Ascending aorta (tissue), 2 donors: ENCODE measurements around the gene INPP5A. TPM values are rescaled to one million over a fixed set of nuclear protein-coding genes. Genes with fewer than 3 reads are reported as not detected.
"Not testable (repeated sequence)": the region's sequence is repeated elsewhere in the genome, so short reads cannot be mapped to it uniquely, and the experiment has no call there.

Source experiments
- DNase-seq, 2 donors: peaks; one replicate each; pipeline ENCODE4 v3.0.0-alpha.2; 2019; ENCODE audit warnings: low spot score in 2 of 2
- H3K27ac ChIP-seq, 2 donors: fragments of 200-600 bp; sonication (generic); one replicate each; pipeline ENCODE4 v1.5.1; 2016 to 2017; ENCODE audit warnings: mild to moderate bottlenecking in 1 of 2
- H3K27me3 ChIP-seq: fragments of 200-600 bp; sonication (generic); one replicate; pipeline ENCODE4 v1.5.1; 2017
- H3K36me3 ChIP-seq, 2 donors: fragments of 200-600 bp; sonication (generic); one replicate each; pipeline ENCODE4 v1.5.1; 2016
- H3K4me1 ChIP-seq, 2 donors: fragments of 200-600 bp; sonication (generic); one replicate each; pipeline ENCODE4 v1.5.1; 2016 to 2017; ENCODE audit warnings: mild to moderate bottlenecking in 1 of 2
- H3K4me3 ChIP-seq, 2 donors: fragments of 200-600 bp; sonication (generic); one replicate each; pipeline ENCODE4 v1.5.1; 2016 to 2017; ENCODE audit warnings: mild to moderate bottlenecking in 1 of 2
- H3K9me3 ChIP-seq, 2 donors: fragments of 200-600 bp; sonication (generic); one replicate each; pipeline ENCODE4 v1.5.1; 2016
- intact Hi-C: fragments of 100-400 bp; cut with DNase I; formaldehyde crosslinking; loops from one replicate; pipeline ENCODE4 v1.15.1; 2023
- total RNA-seq: library from RNA; depleted of rRNA; stranded (reverse); fragments of >200 nt; gene quantifications from one replicate; pipeline ENCODE4 v1.1.0, GENCODE V29; 2016
- TF ChIP-seq, protein P1 (sequence below), 3 experiments: fragments of 200-600 bp in 2 of 3; fragments of 450-650 bp in 1 of 3; sonication (generic) in 2 of 3; IDR thresholded peaks; one replicate each; pipeline ENCODE4 v1.5.1; 2016 to 2019; ENCODE audit warnings: antibody characterized with exemption in 3 of 3, mild to moderate bottlenecking in 1 of 3, moderate library complexity in 1 of 3

INPP5A gene
- total RNA-seq, 1 donor from 2014 or later = 81.2 TPM

DNA sequence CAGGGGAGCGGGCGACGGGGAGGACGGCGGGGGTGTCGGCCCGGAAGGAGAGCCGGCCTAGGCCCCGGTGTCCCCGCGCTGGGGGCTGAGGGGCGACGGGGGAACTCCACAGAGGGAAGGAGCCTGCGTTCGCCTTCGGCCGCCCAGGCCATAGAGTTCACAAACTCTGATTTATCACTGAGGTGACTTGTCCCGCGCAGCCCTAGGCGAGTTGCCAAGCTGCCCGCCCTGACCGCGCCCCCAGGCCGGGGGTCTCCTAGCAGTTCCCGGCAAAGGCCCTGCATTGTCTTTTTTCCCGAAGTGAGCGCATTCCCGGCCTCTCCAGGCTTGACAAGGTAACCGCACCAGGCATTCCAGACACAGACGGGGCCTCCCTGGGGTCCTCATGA is 251.2 kb downstream of the INPP5A start:
- peaks cover under 1 to 1% of the 10 kb centered on the region in 2 donors for H3K36me3 ChIP-seq
- H3K4me1 ChIP-seq = peaks cover 6 to 11% of the 10 kb centered on the region in 2 donors
- H3K4me3 ChIP-seq = no peak overlapping the region
- no peak for DNase-seq
- H3K27me3 ChIP-seq = peaks cover 35% of the 10 kb centered on the region
- TF ChIP-seq, protein P1, sequence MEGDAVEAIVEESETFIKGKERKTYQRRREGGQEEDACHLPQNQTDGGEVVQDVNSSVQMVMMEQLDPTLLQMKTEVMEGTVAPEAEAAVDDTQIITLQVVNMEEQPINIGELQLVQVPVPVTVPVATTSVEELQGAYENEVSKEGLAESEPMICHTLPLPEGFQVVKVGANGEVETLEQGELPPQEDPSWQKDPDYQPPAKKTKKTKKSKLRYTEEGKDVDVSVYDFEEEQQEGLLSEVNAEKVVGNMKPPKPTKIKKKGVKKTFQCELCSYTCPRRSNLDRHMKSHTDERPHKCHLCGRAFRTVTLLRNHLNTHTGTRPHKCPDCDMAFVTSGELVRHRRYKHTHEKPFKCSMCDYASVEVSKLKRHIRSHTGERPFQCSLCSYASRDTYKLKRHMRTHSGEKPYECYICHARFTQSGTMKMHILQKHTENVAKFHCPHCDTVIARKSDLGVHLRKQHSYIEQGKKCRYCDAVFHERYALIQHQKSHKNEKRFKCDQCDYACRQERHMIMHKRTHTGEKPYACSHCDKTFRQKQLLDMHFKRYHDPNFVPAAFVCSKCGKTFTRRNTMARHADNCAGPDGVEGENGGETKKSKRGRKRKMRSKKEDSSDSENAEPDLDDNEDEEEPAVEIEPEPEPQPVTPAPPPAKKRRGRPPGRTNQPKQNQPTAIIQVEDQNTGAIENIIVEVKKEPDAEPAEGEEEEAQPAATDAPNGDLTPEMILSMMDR (IDR thresholded peaks at IDR 0.05) = no peak
- no peak overlapping the region for H3K27ac ChIP-seq
- H3K9me3 ChIP-seq = peaks cover 0 to 3% of the 10 kb centered on the region in 2 donors
- intact Hi-C loops = no loop called here

DNA sequence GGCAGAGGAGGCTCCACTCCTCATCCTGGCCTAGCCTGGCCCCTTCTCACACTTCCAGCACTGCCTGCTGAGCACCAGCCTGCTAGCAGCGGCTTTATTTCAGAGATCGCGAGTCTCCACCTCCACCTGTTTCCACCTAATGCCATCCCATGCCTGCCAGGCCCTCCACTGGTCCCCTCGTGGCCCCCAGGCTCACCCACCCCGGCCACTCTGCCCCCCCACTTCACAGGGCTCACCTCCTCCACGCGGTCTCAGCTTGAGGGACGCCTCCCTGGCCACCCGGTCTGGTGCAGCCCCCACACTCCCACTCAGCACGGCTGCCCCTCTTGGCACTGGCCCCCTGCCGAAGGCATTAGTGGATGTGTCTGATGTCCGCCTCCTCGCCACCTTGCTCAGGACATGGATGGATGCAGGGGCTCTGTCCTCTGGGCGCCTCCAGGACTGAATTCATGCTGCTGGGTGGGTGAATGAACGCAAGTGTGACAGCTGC is 252.1 kb downstream of the INPP5A start:
- intact Hi-C loops = no loop called here
- Histone ChIP-seq H3K4me1 (peaks cover 6 to 11% of the 10 kb centered on the region in 2 donors), H3K4me3 (no peak overlapping the region), H3K36me3 (no peaks in the 10 kb centered on the region), H3K9me3 (no peaks in the 10 kb centered on the region), H3K27ac (no peak overlapping the region), H3K27me3 (peaks cover 30% of the 10 kb centered on the region)
- TF ChIP-seq, protein P1 (IDR thresholded peaks at IDR 0.05) = no peak
- DNase-seq = no peak

DNA sequence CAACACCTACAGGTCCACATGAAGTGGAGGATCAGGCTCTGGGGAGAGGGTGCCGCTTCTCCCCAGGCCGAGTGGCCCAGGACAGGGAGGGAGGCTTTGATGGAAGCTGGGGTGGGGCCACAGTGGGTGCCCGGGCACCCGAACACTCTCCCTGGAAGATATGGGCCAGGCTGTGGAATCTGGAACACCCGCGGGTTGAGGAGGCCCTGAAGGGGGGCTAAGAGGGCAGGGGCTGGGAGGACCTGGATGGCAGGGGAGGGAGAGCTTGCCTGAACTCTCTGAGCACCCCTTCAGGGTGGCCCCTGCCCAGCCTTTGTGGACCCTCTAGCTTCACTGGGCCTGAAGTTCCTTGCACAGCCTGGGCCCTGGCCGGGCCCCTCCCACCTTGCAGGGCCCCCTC is 252.9 kb downstream of the INPP5A start:
- Histone ChIP-seq H3K36me3 (no peaks in the 10 kb centered on the region), H3K9me3 (no peaks in the 10 kb centered on the region), H3K4me1 (peaks cover 6 to 11% of the 10 kb centered on the region in 2 donors), H3K4me3 (no peak overlapping the region), H3K27ac (no peak overlapping the region), H3K27me3 (peaks cover 24% of the 10 kb centered on the region)
- DNase-seq = no peak
- TF ChIP-seq, protein P1 (IDR thresholded peaks at IDR 0.05) = no peak
- intact Hi-C loops = no loop called here

GRCh38 chr10:132790934-132791829 is 253.6 kb downstream of the INPP5A start:
- TF ChIP-seq, protein P1 (IDR thresholded peaks at IDR 0.05) = no peak
- H3K27me3 ChIP-seq = peaks cover 24% of the 10 kb centered on the region
- intact Hi-C loops = no loop called here

DNA sequence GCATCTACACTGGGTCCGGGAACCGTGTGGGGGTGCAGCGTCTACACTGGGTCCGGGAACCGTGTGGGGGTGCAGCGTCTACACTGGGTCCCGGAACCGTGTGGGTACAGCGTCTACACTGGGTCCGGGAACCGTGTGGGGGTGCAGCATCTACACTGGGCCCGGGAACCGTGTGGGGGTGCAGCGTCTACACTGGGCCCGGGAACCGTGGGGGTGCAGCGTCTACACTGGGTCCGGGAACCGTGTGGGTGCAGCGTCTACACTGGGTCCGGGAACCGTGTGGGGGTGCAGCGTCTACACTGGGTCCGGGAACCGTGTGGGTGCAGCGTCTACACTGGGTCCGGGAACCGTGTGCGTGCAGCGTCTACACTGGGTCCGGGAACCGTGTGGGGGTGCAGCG is 254.5 kb downstream of the INPP5A start:
- H3K36me3 ChIP-seq, H3K9me3 ChIP-seq, H3K4me3 ChIP-seq, H3K27ac ChIP-seq, DNase-seq, intact Hi-C loops, H3K4me1 ChIP-seq: not testable (repeated sequence)
- peaks cover 15% of the 10 kb centered on the region for H3K27me3 ChIP-seq

More at GRCh38 chr10:132790934-132791829, 253.6 kb downstream of the INPP5A start:
- Histone ChIP-seq H3K4me1 (peaks cover 6 to 11% of the 10 kb centered on the region in 2 donors), H3K9me3 (no peaks in the 10 kb centered on the region), H3K27ac (no peak overlapping the region), H3K36me3 (no peaks in the 10 kb centered on the region), H3K4me3 (no peak overlapping the region)
- DNase-seq = no peak

GRCh38 chr10:132792796-132793195 is 255.2 kb downstream of the INPP5A start:
- Histone ChIP-seq H3K36me3 (no peaks in the 10 kb centered on the region), H3K9me3 (no peaks in the 10 kb centered on the region), H3K27me3 (peaks cover 10% of the 10 kb centered on the region), H3K4me3 (no peak overlapping the region), H3K27ac (no peak overlapping the region), H3K4me1 (no peaks in the 10 kb centered on the region)
- intact Hi-C loops = no loop called here
- TF ChIP-seq, protein P1 (IDR thresholded peaks at IDR 0.05) = no peak
- DNase-seq = no peak
